ENCODE results near the gene MAP1LC3C. TPM values are rescaled to one million over a fixed set of nuclear protein-coding genes. Genes with fewer than 3 reads are reported as not detected.

MAP1LC3C gene
- total and polyA plus RNA-seq, 2 experiments from 2014 or later: 0.27 to 0.45 TPM

GRCh38 chr1:242030071-242030470 lies 31.2 kb upstream of the MAP1LC3C start:
- H3K4me3 ChIP-seq: no peak overlapping the region
- no peak overlapping the region for H3K4me2 ChIP-seq
- H3K9me2 ChIP-seq (replicated peaks; ENCODE audit: insufficient read depth): no peaks in the 10 kb centered on the region
- H3K9me3 ChIP-seq (ENCODE audit: low read depth): no peaks in the 10 kb centered on the region
- H3K27ac ChIP-seq: no peak overlapping the region
- no peaks in the 10 kb centered on the region for H3K4me1 ChIP-seq (ENCODE audit: insufficient read depth)
- WGBS (ENCODE audit: low lambda C conversion rate, missing lambda C conversion rate): 94% methylated on average over 1 of the region's 1 CpG
- H4K20me1 ChIP-seq (ENCODE audit: insufficient read depth, poor library complexity, severe bottlenecking): no peaks in the 10 kb centered on the region
- H3K79me2 ChIP-seq: no peaks in the 10 kb centered on the region
- no peak for TF ChIP-seq CTCF (IDR thresholded peaks at IDR 0.05; ENCODE audit: poor library complexity)
- no peak for TF ChIP-seq EZH2phosphoT487 (IDR thresholded peaks at IDR 0.05; ENCODE audit: low read depth, severe bottlenecking, unreplicated experiment)
- H3K36me3 ChIP-seq (replicated peaks; ENCODE audit: insufficient read depth, low read depth): no peaks in the 10 kb centered on the region
- no peak for DNase-seq (ENCODE audit: low spot score)
- H3K27me3 ChIP-seq: no peaks in the 10 kb centered on the region
- H2AFZ ChIP-seq: no peak overlapping the region

DNA sequence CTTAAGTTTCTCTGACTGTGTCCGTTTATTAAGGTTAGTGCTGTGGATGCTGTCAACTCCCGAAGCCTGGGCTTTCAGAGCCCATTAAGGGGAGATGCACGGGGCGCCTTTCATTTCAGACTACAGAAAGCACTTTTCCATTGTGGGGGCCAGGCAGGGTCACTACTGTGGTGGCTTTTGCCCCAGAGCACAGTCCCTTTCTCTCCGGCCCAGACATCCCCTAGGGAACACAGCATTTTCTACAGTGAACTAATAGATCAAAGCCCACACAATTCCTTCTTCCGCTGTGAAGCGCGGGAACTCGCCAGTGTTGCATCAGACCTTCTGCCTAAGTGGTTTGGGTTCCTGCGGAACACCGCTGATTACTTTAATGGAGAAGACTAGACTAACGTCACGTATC lies 26.8 kb upstream of the MAP1LC3C start:
- no peak for DNase-seq (ENCODE audit: low spot score)
- H4K20me1 ChIP-seq (ENCODE audit: insufficient read depth, poor library complexity, severe bottlenecking): no peaks in the 10 kb centered on the region
- no peak overlapping the region for H3K4me3 ChIP-seq
- no peak overlapping the region for H3K27ac ChIP-seq
- no peak overlapping the region for H2AFZ ChIP-seq
- H3K79me2 ChIP-seq: no peaks in the 10 kb centered on the region
- no peaks in the 10 kb centered on the region for H3K9me2 ChIP-seq (replicated peaks; ENCODE audit: insufficient read depth)
- 84% methylated on average over 13 of the region's 13 CpGs for WGBS (ENCODE audit: low lambda C conversion rate, missing lambda C conversion rate)
- H3K9me3 ChIP-seq (ENCODE audit: low read depth): no peaks in the 10 kb centered on the region
- no peaks in the 10 kb centered on the region for H3K36me3 ChIP-seq (replicated peaks; ENCODE audit: insufficient read depth, low read depth)
- H3K4me2 ChIP-seq: no peak overlapping the region
- H3K4me1 ChIP-seq (ENCODE audit: insufficient read depth): no peaks in the 10 kb centered on the region
- H3K27me3 ChIP-seq: no peaks in the 10 kb centered on the region
- TF ChIP-seq EZH2phosphoT487 (IDR thresholded peaks at IDR 0.05; ENCODE audit: low read depth, severe bottlenecking, unreplicated experiment) (no peak), EZH2 (IDR thresholded peaks at IDR 0.05; ENCODE audit: borderline replicate concordance) (no peak), CTCF (IDR thresholded peaks at IDR 0.05; ENCODE audit: poor library complexity) (no peak)

DNA sequence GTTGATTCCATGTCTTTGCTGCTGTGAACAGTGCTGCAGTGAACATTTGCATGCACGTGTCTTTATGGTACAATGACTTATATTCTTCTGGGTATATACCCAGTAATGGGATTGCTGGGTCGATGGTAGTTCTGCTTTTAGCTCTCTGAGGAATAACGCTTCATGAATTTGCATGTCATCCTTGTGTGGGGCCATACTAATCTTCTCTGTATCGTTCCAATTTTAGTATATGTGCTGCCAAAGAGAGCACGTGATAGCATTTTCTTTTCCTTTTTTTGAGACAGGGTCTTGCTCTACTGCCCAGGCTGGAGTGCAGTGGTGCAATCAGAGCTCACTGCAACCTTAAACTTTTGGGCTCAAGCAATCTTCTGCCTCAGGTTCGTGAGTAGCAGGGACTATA lies 24.9 kb upstream of the MAP1LC3C start:
- no peaks in the 10 kb centered on the region for H3K27me3 ChIP-seq
- H3K4me3 ChIP-seq: no peak overlapping the region
- 88% methylated on average over 6 of the region's 6 CpGs for WGBS (ENCODE audit: low lambda C conversion rate, missing lambda C conversion rate)
- no peaks in the 10 kb centered on the region for H4K20me1 ChIP-seq (ENCODE audit: insufficient read depth, poor library complexity, severe bottlenecking)
- no peak for DNase-seq (ENCODE audit: low spot score)
- H3K27ac ChIP-seq: no peak overlapping the region
- H2AFZ ChIP-seq: no peak overlapping the region
- no peaks in the 10 kb centered on the region for H3K4me1 ChIP-seq (ENCODE audit: insufficient read depth)
- no peaks in the 10 kb centered on the region for H3K9me3 ChIP-seq (ENCODE audit: low read depth)
- H3K9me2 ChIP-seq (replicated peaks; ENCODE audit: insufficient read depth): no peaks in the 10 kb centered on the region
- no peak overlapping the region for H3K4me2 ChIP-seq
- no peaks in the 10 kb centered on the region for H3K79me2 ChIP-seq
- H3K36me3 ChIP-seq (replicated peaks; ENCODE audit: insufficient read depth, low read depth): no peaks in the 10 kb centered on the region
- no peak for TF ChIP-seq CTCF (IDR thresholded peaks at IDR 0.05; ENCODE audit: poor library complexity)
- TF ChIP-seq EZH2 (IDR thresholded peaks at IDR 0.05; ENCODE audit: borderline replicate concordance): no peak
- TF ChIP-seq EZH2phosphoT487 (IDR thresholded peaks at IDR 0.05; ENCODE audit: low read depth, severe bottlenecking, unreplicated experiment): no peak

GRCh38 chr1:242019018-242019417 lies 20.1 kb upstream of the MAP1LC3C start:
- no peaks in the 10 kb centered on the region for H3K79me2 ChIP-seq
- DNase-seq (ENCODE audit: low spot score): no peak
- H2AFZ ChIP-seq: no peak overlapping the region
- H3K4me3 ChIP-seq: no peak overlapping the region
- H3K9me3 ChIP-seq (ENCODE audit: low read depth): no peaks in the 10 kb centered on the region
- 86% methylated on average over 6 of the region's 6 CpGs for WGBS (ENCODE audit: low lambda C conversion rate, missing lambda C conversion rate)
- TF ChIP-seq EZH2 (IDR thresholded peaks at IDR 0.05; ENCODE audit: borderline replicate concordance) (no peak), EZH2phosphoT487 (IDR thresholded peaks at IDR 0.05; ENCODE audit: low read depth, severe bottlenecking, unreplicated experiment) (no peak), CTCF (IDR thresholded peaks at IDR 0.05; ENCODE audit: poor library complexity) (no peak)
- no peaks in the 10 kb centered on the region for H3K9me2 ChIP-seq (replicated peaks; ENCODE audit: insufficient read depth)
- H3K27me3 ChIP-seq: no peaks in the 10 kb centered on the region
- no peaks in the 10 kb centered on the region for H4K20me1 ChIP-seq (ENCODE audit: insufficient read depth, poor library complexity, severe bottlenecking)
- H3K4me2 ChIP-seq: no peak overlapping the region
- H3K4me1 ChIP-seq (ENCODE audit: insufficient read depth): no peaks in the 10 kb centered on the region
- H3K27ac ChIP-seq: no peak overlapping the region
- no peaks in the 10 kb centered on the region for H3K36me3 ChIP-seq (replicated peaks; ENCODE audit: insufficient read depth, low read depth)

All from hepatocyte (in vitro differentiated cells).